Liver (tissue), 3 donors: ENCODE measurements around the gene GPR148.

Experiments used
- CTCF ChIP-seq: fragments of 150-350 bp; IDR thresholded peaks from 2 replicates; pipeline ENCODE4 v1.5.1; 2017; ENCODE audit warnings: improper control_type of control experiment, low read depth, low read length; ENCODE audit not compliant: missing input control
- JUND ChIP-seq, 2 donors: IDR thresholded peaks; 2 replicates each; pipeline ENCODE4 v1.6.1; 2016; ENCODE audit warnings: antibody characterized with exemption in 2 of 2
- NR2F2 ChIP-seq: IDR thresholded peaks from 2 replicates; pipeline ENCODE4 v1.6.1; 2016; ENCODE audit warnings: antibody characterized with exemption
- RAD21 ChIP-seq, 2 donors: IDR thresholded peaks; 2 replicates each; pipeline ENCODE4 v1.6.1; 2016; ENCODE audit warnings: antibody characterized with exemption in 2 of 2, mild to moderate bottlenecking in 2 of 2
- REST ChIP-seq: IDR thresholded peaks from 2 replicates; pipeline ENCODE4 v1.6.1; 2016; ENCODE audit warnings: antibody characterized with exemption, mild to moderate bottlenecking
- RXRA ChIP-seq, 2 donors: IDR thresholded peaks; 2 replicates each; pipeline ENCODE4 v1.6.1; 2017 to 2018; ENCODE audit warnings: antibody characterized with exemption in 2 of 2, mild to moderate bottlenecking in 1 of 2
- donor health status: healthy.
- donor health status: healthy.

GRCh38 chr2:130767408-130767775 is 38.5 kb downstream of the GPR148 start:
- no peak for TF ChIP-seq CTCF
- no peak for TF ChIP-seq JUND (IDR thresholded peaks at IDR 0.05)
- TF ChIP-seq RXRA (IDR thresholded peaks at IDR 0.05) = no peak
- no peak for TF ChIP-seq RAD21 (IDR thresholded peaks at IDR 0.05)
- TF ChIP-seq REST = no peak
- no peak for TF ChIP-seq NR2F2
